GM12892 (cell line): ENCODE results near the gene SDF4.

Experiments used
- POLR2A ChIP-seq: IDR thresholded peaks from 2 replicates; pipeline ENCODE4 v1.6.1; 2011; ENCODE audit warnings: low read depth, low read length, control low read depth
- POLR2AphosphoS5 ChIP-seq: IDR thresholded peaks from 2 replicates; pipeline ENCODE4 v1.6.1; 2011; ENCODE audit warnings: low read depth, low read length, control low read depth
- TAF1 ChIP-seq: IDR thresholded peaks from 2 replicates; pipeline ENCODE4 v1.6.1; 2011; ENCODE audit warnings: low read depth, mild to moderate bottlenecking, control low read depth, low read length, borderline replicate concordance

DNA sequence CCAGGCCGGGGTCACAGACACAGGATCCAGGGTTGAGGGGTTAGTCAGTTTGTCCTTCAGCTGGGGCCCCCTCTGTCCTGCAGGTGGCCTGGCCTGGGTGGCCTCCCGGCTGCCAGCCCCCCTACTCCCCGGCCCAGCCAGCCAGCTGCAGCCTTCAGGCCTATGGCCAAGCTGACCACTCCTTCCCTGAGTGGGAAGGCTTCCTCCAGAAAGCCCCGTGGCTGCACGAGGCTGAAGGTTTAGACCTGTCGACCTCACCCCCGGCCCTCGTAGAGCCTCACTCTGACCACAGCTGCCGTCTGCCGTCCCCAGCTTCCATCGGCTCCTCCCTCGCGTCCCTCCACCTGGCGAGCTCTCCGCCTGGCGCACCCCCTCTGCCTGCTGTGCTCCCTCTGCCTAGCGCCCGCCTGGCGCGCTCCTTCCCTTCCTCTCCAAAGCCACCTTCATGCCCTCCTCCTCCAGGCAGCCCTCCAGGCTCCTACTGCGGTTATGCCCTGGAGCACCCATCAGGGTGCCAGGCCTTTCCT, 48.5 kb downstream of the SDF4 start:
- TF ChIP-seq POLR2AphosphoS5, result no peak
- no peak for TF ChIP-seq POLR2A
- TF ChIP-seq TAF1, result no peak
